T-helper 2 cell treated with Interferon-gamma antibody and Interleukin-4, amounts not matched to agents 5 μg/mL and 100 μg/mL, for 36 hours (primary cell): ENCODE results near the gene USP32.
"Not testable (repeated sequence)": the region's sequence is repeated elsewhere in the genome, so short reads cannot be mapped to it uniquely, and the experiment has no call there.

Experiments
- DNase-seq: peaks from one replicate; pipeline ENCODE4 v3.0.0; 2021; ENCODE audit warnings: low spot score
- H3K27ac Mint-ChIP-seq: one replicate; pipeline ENCODE4 v1.8.0; 2021; ENCODE audit warnings: mild to moderate bottlenecking, mixed read lengths
- H3K27me3 Mint-ChIP-seq: one replicate; pipeline ENCODE4 v1.8.0; 2021; ENCODE audit warnings: low read depth, mixed read lengths
- H3K36me3 Mint-ChIP-seq: one replicate; pipeline ENCODE4 v1.8.0; 2021; ENCODE audit warnings: low read depth, mixed read lengths
- H3K4me1 Mint-ChIP-seq: one replicate; pipeline ENCODE4 v1.8.0; 2021; ENCODE audit warnings: low read depth, mixed read lengths
- H3K4me3 Mint-ChIP-seq: one replicate; pipeline ENCODE4 v1.8.0; 2022; ENCODE audit warnings: mild to moderate bottlenecking, moderate library complexity, mixed read lengths
- H3K9me3 Mint-ChIP-seq: one replicate; pipeline ENCODE4 v1.8.0; 2021; ENCODE audit warnings: mixed read lengths

The USP32 gene

GRCh38 chr17:60325730-60326524 is 66.0 kb downstream of the USP32 start:
- peaks cover 5% of the 10 kb centered on the region for H3K4me1 Mint-ChIP-seq
- no peak overlapping the region for H3K4me3 Mint-ChIP-seq
- H3K36me3 Mint-ChIP-seq: peaks cover 7% of the 10 kb centered on the region
- no peaks in the 10 kb centered on the region for H3K27me3 Mint-ChIP-seq
- no peak overlapping the region for H3K27ac Mint-ChIP-seq
- no peaks in the 10 kb centered on the region for H3K9me3 Mint-ChIP-seq
- no peak for DNase-seq

- no peak for DNase-seq
- no peaks in the 10 kb centered on the region for H3K27me3 Mint-ChIP-seq
- H3K36me3 Mint-ChIP-seq: peaks cover 2% of the 10 kb centered on the region
- H3K4me1 Mint-ChIP-seq: peaks cover 5% of the 10 kb centered on the region
- no peak overlapping the region for H3K4me3 Mint-ChIP-seq
- no peaks in the 10 kb centered on the region for H3K9me3 Mint-ChIP-seq
- H3K27ac Mint-ChIP-seq: no peak overlapping the region
Observed at GRCh38 chr17:60323754-60324153, 68.2 kb downstream of the USP32 start.

GRCh38 chr17:60322056-60322387 is 69.9 kb downstream of the USP32 start:
- H3K27ac Mint-ChIP-seq: no peak overlapping the region
- H3K9me3 Mint-ChIP-seq: no peaks in the 10 kb centered on the region
- H3K4me3 Mint-ChIP-seq: no peak overlapping the region
- H3K4me1 Mint-ChIP-seq: peaks cover 5% of the 10 kb centered on the region
- no peaks in the 10 kb centered on the region for H3K27me3 Mint-ChIP-seq
- H3K36me3 Mint-ChIP-seq: peaks cover 1% of the 10 kb centered on the region
- DNase-seq: no peak

GRCh38 chr17:60321336-60322055 is 70.4 kb downstream of the USP32 start:
- H3K9me3 Mint-ChIP-seq: no peaks in the 10 kb centered on the region
- H3K27ac Mint-ChIP-seq: no peak overlapping the region
- H3K4me1 Mint-ChIP-seq: peaks cover 5% of the 10 kb centered on the region
- H3K27me3 Mint-ChIP-seq: no peaks in the 10 kb centered on the region
- no peak overlapping the region for H3K4me3 Mint-ChIP-seq
- DNase-seq: no peak
- no peaks in the 10 kb centered on the region for H3K36me3 Mint-ChIP-seq

- Mint-ChIP-seq H3K27me3 (no peaks in the 10 kb centered on the region), H3K27ac (no peak overlapping the region), H3K4me1 (peaks cover 9% of the 10 kb centered on the region), H3K9me3 (no peaks in the 10 kb centered on the region), H3K36me3 (no peaks in the 10 kb centered on the region), H3K4me3 (no peak overlapping the region)
- DNase-seq: no peak
Observed at GRCh38 chr17:60318830-60319229, 73.1 kb downstream of the USP32 start.

- Mint-ChIP-seq H3K9me3 (no peaks in the 10 kb centered on the region), H3K4me1 (peaks cover 9% of the 10 kb centered on the region), H3K27me3 (no peaks in the 10 kb centered on the region), H3K36me3 (peaks cover 2% of the 10 kb centered on the region), H3K27ac (no peak overlapping the region), H3K4me3 (no peak overlapping the region)
- DNase-seq: no peak
Observed at GRCh38 chr17:60318326-60318725, 73.6 kb downstream of the USP32 start.

- no peak for DNase-seq
- Mint-ChIP-seq H3K27me3 (no peaks in the 10 kb centered on the region), H3K4me1 (peaks cover 4% of the 10 kb centered on the region), H3K27ac (no peak overlapping the region), H3K9me3 (no peaks in the 10 kb centered on the region), H3K4me3 (no peak overlapping the region), H3K36me3 (peaks cover 4% of the 10 kb centered on the region)
Observed at GRCh38 chr17:60315650-60316049, 76.3 kb downstream of the USP32 start.

GRCh38 chr17:60314900-60315299 is 77.0 kb downstream of the USP32 start:
- not testable (repeated sequence) for H3K4me1 Mint-ChIP-seq, H3K9me3 Mint-ChIP-seq, H3K27ac Mint-ChIP-seq, H3K4me3 Mint-ChIP-seq, DNase-seq, H3K27me3 Mint-ChIP-seq, H3K36me3 Mint-ChIP-seq

GRCh38 chr17:60314423-60314822 is 77.5 kb downstream of the USP32 start:
- Mint-ChIP-seq H3K27me3 (no peaks in the 10 kb centered on the region), H3K4me1 (peaks cover 4% of the 10 kb centered on the region), H3K36me3 (peaks cover 5% of the 10 kb centered on the region), H3K27ac (no peak overlapping the region), H3K4me3 (no peak overlapping the region), H3K9me3 (no peaks in the 10 kb centered on the region)
- no peak for DNase-seq

GRCh38 chr17:60311936-60312335 is 80.0 kb downstream of the USP32 start:
- H3K36me3 Mint-ChIP-seq: peaks cover 5% of the 10 kb centered on the region
- no peaks in the 10 kb centered on the region for H3K27me3 Mint-ChIP-seq
- H3K4me1 Mint-ChIP-seq: peaks cover 4% of the 10 kb centered on the region
- H3K27ac Mint-ChIP-seq: no peak overlapping the region
- no peak overlapping the region for H3K4me3 Mint-ChIP-seq
- H3K9me3 Mint-ChIP-seq: no peaks in the 10 kb centered on the region
- DNase-seq: no peak

- no peak overlapping the region for H3K27ac Mint-ChIP-seq
- DNase-seq: no peak
- no peaks in the 10 kb centered on the region for H3K27me3 Mint-ChIP-seq
- no peak overlapping the region for H3K4me3 Mint-ChIP-seq
- H3K4me1 Mint-ChIP-seq: peaks cover 4% of the 10 kb centered on the region
- peaks cover 5% of the 10 kb centered on the region for H3K36me3 Mint-ChIP-seq
- H3K9me3 Mint-ChIP-seq: no peaks in the 10 kb centered on the region
Observed at GRCh38 chr17:60311186-60311585, 80.7 kb downstream of the USP32 start.

- H3K27ac Mint-ChIP-seq: peak overlapping the region; percentile 64
Observed at GRCh38 chr17:60305141-60305540, 86.8 kb downstream of the USP32 start.

GRCh38 chr17:60304502-60304901 is 87.4 kb downstream of the USP32 start:
- Mint-ChIP-seq H3K4me3 (no peak overlapping the region), H3K27ac (no peak overlapping the region), H3K36me3 (peaks cover 3% of the 10 kb centered on the region), H3K9me3 (no peaks in the 10 kb centered on the region), H3K4me1 (peaks cover 15% of the 10 kb centered on the region), H3K27me3 (no peaks in the 10 kb centered on the region)
- no peak for DNase-seq

More at GRCh38 chr17:60305141-60305540, 86.8 kb downstream of the USP32 start:
- Mint-ChIP-seq H3K4me1 (peaks cover 15% of the 10 kb centered on the region), H3K36me3 (peaks cover 3% of the 10 kb centered on the region), H3K9me3 (no peaks in the 10 kb centered on the region), H3K27me3 (no peaks in the 10 kb centered on the region), H3K4me3 (peak overlapping the region; percentile 37)
- no peak for DNase-seq

- Mint-ChIP-seq H3K4me3 (no peak overlapping the region), H3K36me3 (peaks cover 3% of the 10 kb centered on the region), H3K9me3 (no peaks in the 10 kb centered on the region), H3K27ac (no peak overlapping the region), H3K27me3 (no peaks in the 10 kb centered on the region), H3K4me1 (peaks cover 15% of the 10 kb centered on the region)
- no peak for DNase-seq
Observed at GRCh38 chr17:60303406-60304099, 88.4 kb downstream of the USP32 start.
